B cell (primary cell): ENCODE data around the gene C22orf15. TPM values are rescaled to one million over a fixed set of nuclear protein-coding genes. Genes with fewer than 3 reads are reported as not detected.

ENCODE experiments used
- ATAC-seq: fragments of 200-7000 bp; cut with Tn5 transposase; one replicate; pipeline ENCODE4 v1.10.0; 2021; ENCODE audit warnings: low read depth, mild to moderate bottlenecking, moderate number of reproducible peaks, moderate library complexity
- CTCF ChIA-PET: fragments of 350-600 bp; sonication (Branson Sonifier 250); formaldehyde crosslinking; loops from one replicate; lab custom pipeline; 2021; ENCODE audit warnings: antibody characterized with exemption, inconsistent platforms; lab: Charles Lee
- POLR2A ChIA-PET: fragments of 350-600 bp; sonication (Branson Sonifier 250); formaldehyde crosslinking; loops from one replicate; lab custom pipeline; 2021; ENCODE audit warnings: antibody characterized with exemption; lab: Charles Lee
- DNase-seq: peaks from one replicate; pipeline ENCODE4 v3.0.0; 2013
- H2AFZ ChIP-seq: 2 replicates; pipeline ENCODE4 v1.6.1; 2012; ENCODE audit warnings: mild to moderate bottlenecking, low read depth, low read length; ENCODE audit not compliant: insufficient read depth, poor library complexity, severe bottlenecking
- H3K27ac ChIP-seq, 2 donors: 1 replicate in 1 of 2; 2 replicates in 1 of 2; pipeline ENCODE4 v1.5.1; 2012 to 2013; ENCODE audit warnings: low read length in 2 of 2, mild to moderate bottlenecking in 2 of 2, moderate library complexity in 1 of 2
- H3K27me3 ChIP-seq, 4 experiments: fragments of 200-600 bp in 1 of 4; sonication (generic) in 1 of 4; replicated peaks in 1 of 4; 1 replicate in 2 of 4; 2 replicates in 2 of 4; pipeline versions ENCODE4 v1.6.1 to v1.7.0; 2013 to 2016; ENCODE audit warnings: low read length in 3 of 4, mild to moderate bottlenecking in 2 of 4, mixed read lengths in 1 of 4, moderate library complexity in 1 of 4; ENCODE audit not compliant: insufficient read depth in 4 of 4, control insufficient read depth in 3 of 4; ENCODE audit errors: control extremely low read depth in 1 of 4
- H3K36me3 ChIP-seq, 2 experiments: replicated peaks in 1 of 2; 1 replicate in 1 of 2; 2 replicates in 1 of 2; pipeline versions ENCODE4 v1.6.1 to v1.7.1; 2013; ENCODE audit warnings: low read length in 1 of 2; ENCODE audit not compliant: insufficient read depth in 2 of 2, control insufficient read depth in 1 of 2; ENCODE audit errors: control extremely low read depth in 1 of 2, extremely low read depth in 1 of 2
- H3K4me1 ChIP-seq, 2 donors: fragments of 200-600 bp in 1 of 2; sonication (generic) in 1 of 2; 1 replicate in 1 of 2; 2 replicates in 1 of 2; pipeline versions ENCODE4 v1.5.1 to v1.6.1; 2013 to 2017; ENCODE audit warnings: low read length in 2 of 2; ENCODE audit not compliant: control insufficient read depth in 2 of 2, insufficient read depth in 2 of 2
- H3K4me2 ChIP-seq: replicated peaks from 2 replicates; pipeline ENCODE3; 2012; ENCODE audit warnings: mild to moderate bottlenecking, low read depth, low read length; ENCODE audit not compliant: poor library complexity, severe bottlenecking
- H3K4me3 ChIP-seq, 5 experiments: fragments of 200-600 bp in 1 of 5; sonication (generic) in 1 of 5; 1 replicate in 3 of 5; 2 replicates in 2 of 5; pipeline versions ENCODE4 v1.5.1 to v1.7.0; 2011 to 2016; ENCODE audit warnings: low read length in 4 of 5, mild to moderate bottlenecking in 4 of 5, low read depth in 2 of 5, control low read depth in 1 of 5, moderate library complexity in 1 of 5; ENCODE audit not compliant: insufficient read depth in 1 of 5; ENCODE audit errors: control extremely low read depth in 1 of 5, extremely low read depth in 1 of 5
- H3K79me2 ChIP-seq: fragments of 200-600 bp; sonication (generic); one replicate; pipeline ENCODE4 v1.6.0; 2016; ENCODE audit warnings: low read length; ENCODE audit not compliant: control insufficient read depth, insufficient read depth
- H3K9ac ChIP-seq: fragments of 200-600 bp; sonication (generic); 2 replicates; pipeline ENCODE4 v1.6.1; 2017; ENCODE audit warnings: mild to moderate bottlenecking, low read length, moderate library complexity
- H3K9me3 ChIP-seq, 3 donors: one replicate each; pipeline versions ENCODE4 v1.6.1 to v1.7.1; 2013; ENCODE audit warnings: low read length in 2 of 3; ENCODE audit not compliant: control insufficient read depth in 2 of 3, insufficient read depth in 1 of 3; ENCODE audit errors: control extremely low read depth in 1 of 3
- H4K20me1 ChIP-seq: 2 replicates; pipeline ENCODE4 v1.6.0; 2012; ENCODE audit warnings: mild to moderate bottlenecking, low read length; ENCODE audit not compliant: insufficient read depth, control insufficient read depth, poor library complexity, severe bottlenecking
- H3K27ac Mint-ChIP-seq: one replicate; pipeline ENCODE4 v1.8.0; 2021; ENCODE audit warnings: mixed read lengths
- H3K27me3 Mint-ChIP-seq: one replicate; pipeline ENCODE4 v1.8.0; 2021; ENCODE audit warnings: mixed read lengths
- H3K4me1 Mint-ChIP-seq: one replicate; pipeline ENCODE4 v1.8.0; 2021; ENCODE audit warnings: mixed read lengths
- H3K4me3 Mint-ChIP-seq: one replicate; pipeline ENCODE4 v1.8.0; 2021; ENCODE audit warnings: mixed read lengths
- H3K9me3 Mint-ChIP-seq: one replicate; pipeline ENCODE4 v1.8.0; 2022; ENCODE audit warnings: mixed read lengths; ENCODE audit not compliant: insufficient read depth
- EZH2 ChIP-seq: IDR thresholded peaks from 2 replicates; pipeline ENCODE4 v1.6.1; 2012; ENCODE audit warnings: borderline replicate concordance, low read depth, mild to moderate bottlenecking, moderate library complexity, low read length; ENCODE audit not compliant: insufficient read depth, poor library complexity, severe bottlenecking
- WGBS: methylation state at CpG from one replicate; pipeline ENCODE4 v1.1.5; 2013; ENCODE audit warnings: missing lambda C conversion rate; ENCODE audit not compliant: insufficient coverage; 5-methylcytosine and 5-hydroxymethylcytosine counted together
- intact Hi-C: fragments of 100-400 bp; cut with micrococcal nuclease; formaldehyde crosslinking; loops from one replicate; pipeline ENCODE4 v1.10.0; 2022
- polyA plus RNA-seq: library from polyadenylated mRNA; depleted of rRNA; stranded (reverse); fragments of >200 nt; gene quantifications from 2 replicates; pipeline ENCODE4 v1.2.3, GENCODE V29; 2012
- total RNA-seq, 2 donors: library from RNA; stranded (reverse); fragments of 120-200 nt in 1 of 2; gene quantifications; 1 replicate in 1 of 2; 2 replicates in 1 of 2; pipeline versions ENCODE4 v1.2.3 to v1.2.4, GENCODE V29; 2013 to 2022
- TF ChIP-seq, protein P1 (sequence below): fragments of 200-600 bp; IDR thresholded peaks from one replicate; pipeline ENCODE4 v1.8.0; 2022; ENCODE audit warnings: antibody characterized with exemption, mild to moderate bottlenecking

C22orf15 gene
- total and polyA plus RNA-seq, 2 donors (not counting 1 experiment from before 2014, with no cell fraction given), result 0.61 to 0.81 TPM

DNA sequence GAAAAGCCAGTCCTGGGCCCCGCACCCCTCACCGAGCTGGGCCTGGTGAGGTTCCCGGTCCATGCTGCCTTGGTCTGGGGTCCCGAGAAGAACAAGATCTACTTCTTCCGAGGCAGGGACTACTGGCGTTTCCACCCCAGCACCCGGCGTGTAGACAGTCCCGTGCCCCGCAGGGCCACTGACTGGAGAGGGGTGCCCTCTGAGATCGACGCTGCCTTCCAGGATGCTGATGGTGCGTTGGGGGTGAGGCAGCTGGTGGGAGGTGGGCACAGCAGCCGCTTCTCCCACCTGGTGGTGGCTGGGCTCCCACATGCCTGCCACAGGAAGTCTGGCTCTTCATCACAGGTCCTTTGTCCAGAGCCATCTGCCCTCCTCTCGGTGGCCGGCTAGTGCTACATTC, 19.5 kb downstream of the C22orf15 start:
- ATAC-seq, result no peak
- no peak overlapping the region for H3K4me2 ChIP-seq
- DNase-seq, result no peak
- H4K20me1 ChIP-seq, result no peaks in the 10 kb centered on the region
- ChIA-PET CTCF (no interaction called here), POLR2A (no interaction called here)
- no peak overlapping the region for H3K4me3 ChIP-seq
- no peak for TF ChIP-seq EZH2
- TF ChIP-seq, protein P1, sequence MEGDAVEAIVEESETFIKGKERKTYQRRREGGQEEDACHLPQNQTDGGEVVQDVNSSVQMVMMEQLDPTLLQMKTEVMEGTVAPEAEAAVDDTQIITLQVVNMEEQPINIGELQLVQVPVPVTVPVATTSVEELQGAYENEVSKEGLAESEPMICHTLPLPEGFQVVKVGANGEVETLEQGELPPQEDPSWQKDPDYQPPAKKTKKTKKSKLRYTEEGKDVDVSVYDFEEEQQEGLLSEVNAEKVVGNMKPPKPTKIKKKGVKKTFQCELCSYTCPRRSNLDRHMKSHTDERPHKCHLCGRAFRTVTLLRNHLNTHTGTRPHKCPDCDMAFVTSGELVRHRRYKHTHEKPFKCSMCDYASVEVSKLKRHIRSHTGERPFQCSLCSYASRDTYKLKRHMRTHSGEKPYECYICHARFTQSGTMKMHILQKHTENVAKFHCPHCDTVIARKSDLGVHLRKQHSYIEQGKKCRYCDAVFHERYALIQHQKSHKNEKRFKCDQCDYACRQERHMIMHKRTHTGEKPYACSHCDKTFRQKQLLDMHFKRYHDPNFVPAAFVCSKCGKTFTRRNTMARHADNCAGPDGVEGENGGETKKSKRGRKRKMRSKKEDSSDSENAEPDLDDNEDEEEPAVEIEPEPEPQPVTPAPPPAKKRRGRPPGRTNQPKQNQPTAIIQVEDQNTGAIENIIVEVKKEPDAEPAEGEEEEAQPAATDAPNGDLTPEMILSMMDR, result no peak
- no peaks in the 10 kb centered on the region for H3K9me3 Mint-ChIP-seq
- H3K4me1 Mint-ChIP-seq, result peaks cover 12% of the 10 kb centered on the region
- peak overlapping the region; percentile 37 for H3K27ac Mint-ChIP-seq
- no peaks in the 10 kb centered on the region for H3K79me2 ChIP-seq
- H3K9ac ChIP-seq, result no peak overlapping the region
- no peak overlapping the region for H3K27ac ChIP-seq
- H2AFZ ChIP-seq, result no peak overlapping the region
- no peaks in the 10 kb centered on the region for H3K27me3 Mint-ChIP-seq
- 96% methylated on average over 10 of the region's 16 CpGs for WGBS
- no peaks in the 10 kb centered on the region for H3K27me3 ChIP-seq
- H3K36me3 ChIP-seq, result peaks cover 0 to 10% of the 10 kb centered on the region in 2 experiments
- peaks cover 17 to 19% of the 10 kb centered on the region in 2 donors for H3K4me1 ChIP-seq
- no peaks in the 10 kb centered on the region for H3K9me3 ChIP-seq
- intact Hi-C loops, result loop anchor here (10.0 kb wide), 1 partner anchor 233 kb away; the partner anchor contains the start of gene CABIN1
- H3K4me3 Mint-ChIP-seq, result no peak overlapping the region

DNA sequence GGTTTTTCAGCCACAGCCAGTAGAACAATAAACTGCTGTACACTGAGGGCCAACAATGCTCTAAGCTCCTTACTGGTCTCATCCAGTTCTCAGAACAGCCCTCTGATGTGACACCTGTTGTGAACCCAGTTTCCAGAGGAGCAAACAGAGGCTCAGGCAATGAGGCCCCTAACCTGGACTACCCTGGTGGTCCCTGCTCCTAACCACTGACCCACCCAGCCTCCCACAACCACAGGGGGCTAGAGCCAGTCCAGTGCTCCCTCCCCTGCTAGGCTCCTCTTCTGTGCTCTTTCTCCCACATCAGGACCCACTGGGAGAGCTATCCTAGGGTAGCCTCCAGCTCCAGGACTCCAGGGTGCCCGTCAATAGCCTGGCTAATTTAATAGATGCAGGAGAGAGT, 19.9 kb downstream of the C22orf15 start:
- TF ChIP-seq, protein P1, result no peak
- TF ChIP-seq EZH2, result no peak
- no peak for ATAC-seq
- no CpG with 5 or more reads among the region's 1 CpG for WGBS
- H3K4me3 ChIP-seq, result no peak overlapping the region
- no peak overlapping the region for H2AFZ ChIP-seq
- no peaks in the 10 kb centered on the region for H3K27me3 ChIP-seq
- POLR2A ChIA-PET, result no interaction called here
- H3K4me1 Mint-ChIP-seq, result peaks cover 14% of the 10 kb centered on the region
- DNase-seq, result no peak
- CTCF ChIA-PET, result no interaction called here
- no peaks in the 10 kb centered on the region for H3K27me3 Mint-ChIP-seq
- no peak overlapping the region for H3K4me3 Mint-ChIP-seq
- intact Hi-C loops, result loop anchor here (10.0 kb wide), 1 partner anchor 232 kb away; the partner anchor contains the start of gene CABIN1
- H4K20me1 ChIP-seq, result peaks cover 3% of the 10 kb centered on the region
- H3K36me3 ChIP-seq, result peaks cover 0 to 10% of the 10 kb centered on the region in 2 experiments
- H3K4me2 ChIP-seq, result no peak overlapping the region
- H3K4me1 ChIP-seq, result peaks cover 20 to 22% of the 10 kb centered on the region in 2 donors
- no peaks in the 10 kb centered on the region for H3K9me3 Mint-ChIP-seq
- peak overlapping the region; percentile 37 for H3K27ac Mint-ChIP-seq
- H3K9ac ChIP-seq, result no peak overlapping the region
- peaks cover 4% of the 10 kb centered on the region for H3K79me2 ChIP-seq
- no peak overlapping the region for H3K27ac ChIP-seq
- H3K9me3 ChIP-seq, result no peaks in the 10 kb centered on the region
